ENCODE measurements around the gene ARAP1.

Gene ARAP1

DNA sequence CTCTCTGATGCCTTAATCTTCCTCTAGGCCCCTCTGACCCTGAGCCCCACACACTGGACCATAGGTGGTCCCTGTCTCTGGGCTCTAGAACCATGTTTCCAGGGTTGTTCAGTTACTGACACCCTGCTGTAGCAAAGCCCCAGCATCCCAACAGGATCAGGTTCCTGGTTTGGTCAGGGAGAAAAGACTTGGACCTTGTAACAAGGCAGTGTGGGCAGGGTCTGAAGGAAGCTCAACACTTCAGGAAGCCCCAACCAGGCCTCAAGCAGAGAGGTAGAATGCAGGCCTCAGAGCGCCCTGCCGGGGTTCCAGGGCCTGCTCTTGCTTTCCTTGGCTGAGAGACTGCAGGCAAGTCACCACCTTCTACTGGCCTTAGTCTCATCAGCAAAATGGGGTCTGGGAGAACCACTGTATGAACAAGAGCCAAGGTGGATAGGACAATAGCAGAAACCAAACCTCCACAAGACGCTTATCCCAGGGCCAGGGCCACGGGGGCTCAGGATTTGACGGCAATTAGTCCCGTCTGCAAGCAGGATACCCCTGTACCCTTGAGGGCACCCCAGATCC is 4.8 kb downstream of the ARAP1 start:
- H3K4me2 ChIP-seq (ENCODE audit: low read depth, low read length), result no peak overlapping the region
- H3K27ac ChIP-seq (ENCODE audit: low read length), result no peak overlapping the region
- no peaks in the 10 kb centered on the region for H3K9me3 ChIP-seq (replicated peaks; ENCODE audit: insufficient read depth, low read length)
- H3K9ac ChIP-seq (ENCODE audit: low read length), result no peak overlapping the region
- no peak overlapping the region for H3K4me3 ChIP-seq (ENCODE audit: low read length)
- no peaks in the 10 kb centered on the region for H4K20me1 ChIP-seq (ENCODE audit: insufficient read depth, low read length)
- H2AFZ ChIP-seq (ENCODE audit: low read length), result no peak overlapping the region
- no peaks in the 10 kb centered on the region for H3K27me3 ChIP-seq (replicated peaks; ENCODE audit: insufficient read depth, low read length)
- TF ChIP-seq, protein P1, sequence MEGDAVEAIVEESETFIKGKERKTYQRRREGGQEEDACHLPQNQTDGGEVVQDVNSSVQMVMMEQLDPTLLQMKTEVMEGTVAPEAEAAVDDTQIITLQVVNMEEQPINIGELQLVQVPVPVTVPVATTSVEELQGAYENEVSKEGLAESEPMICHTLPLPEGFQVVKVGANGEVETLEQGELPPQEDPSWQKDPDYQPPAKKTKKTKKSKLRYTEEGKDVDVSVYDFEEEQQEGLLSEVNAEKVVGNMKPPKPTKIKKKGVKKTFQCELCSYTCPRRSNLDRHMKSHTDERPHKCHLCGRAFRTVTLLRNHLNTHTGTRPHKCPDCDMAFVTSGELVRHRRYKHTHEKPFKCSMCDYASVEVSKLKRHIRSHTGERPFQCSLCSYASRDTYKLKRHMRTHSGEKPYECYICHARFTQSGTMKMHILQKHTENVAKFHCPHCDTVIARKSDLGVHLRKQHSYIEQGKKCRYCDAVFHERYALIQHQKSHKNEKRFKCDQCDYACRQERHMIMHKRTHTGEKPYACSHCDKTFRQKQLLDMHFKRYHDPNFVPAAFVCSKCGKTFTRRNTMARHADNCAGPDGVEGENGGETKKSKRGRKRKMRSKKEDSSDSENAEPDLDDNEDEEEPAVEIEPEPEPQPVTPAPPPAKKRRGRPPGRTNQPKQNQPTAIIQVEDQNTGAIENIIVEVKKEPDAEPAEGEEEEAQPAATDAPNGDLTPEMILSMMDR (IDR thresholded peaks at IDR 0.05; ENCODE audit: low read length), result no peak
- TF ChIP-seq EZH2phosphoT487 (IDR thresholded peaks at IDR 0.05; ENCODE audit: low read length), result no peak
- peaks cover 13% of the 10 kb centered on the region for H3K79me2 ChIP-seq (ENCODE audit: low read length)
- no peak for DNase-seq
- H3K36me3 ChIP-seq (replicated peaks; ENCODE audit: insufficient read depth, low read length), result no peaks in the 10 kb centered on the region
- no peaks in the 10 kb centered on the region for H3F3A ChIP-seq (ENCODE audit: insufficient read depth, low read length)
- no peaks in the 10 kb centered on the region for H3K9me2 ChIP-seq (replicated peaks; ENCODE audit: insufficient read depth, low read length)
- H3K4me1 ChIP-seq (ENCODE audit: low read length), result no peaks in the 10 kb centered on the region

DNA sequence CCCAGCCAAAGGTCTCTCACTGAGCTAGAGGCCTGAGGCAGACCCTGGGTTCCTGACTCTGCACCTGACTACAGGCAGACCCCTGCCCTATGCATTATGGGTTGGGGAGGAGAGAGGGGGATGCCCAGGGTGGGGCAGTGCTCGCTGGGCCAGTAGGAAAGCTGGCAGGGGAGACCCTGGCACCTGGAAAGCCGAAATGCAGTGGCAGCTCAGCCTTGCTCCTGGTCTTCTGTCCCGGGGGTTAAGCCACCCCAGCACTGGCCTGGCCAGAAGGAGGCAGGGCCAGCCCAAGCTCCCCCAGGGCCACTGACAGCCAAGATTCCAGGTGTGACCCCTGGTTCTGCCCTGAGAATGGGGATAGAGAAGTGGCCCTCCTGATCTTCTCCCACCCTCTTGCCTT is 5.4 kb downstream of the ARAP1 start:
- Histone ChIP-seq H3K9me3 (replicated peaks; ENCODE audit: insufficient read depth, low read length) (no peaks in the 10 kb centered on the region), H3K9ac (ENCODE audit: low read length) (no peak overlapping the region), H2AFZ (ENCODE audit: low read length) (no peak overlapping the region), H3F3A (ENCODE audit: insufficient read depth, low read length) (no peaks in the 10 kb centered on the region), H3K27ac (ENCODE audit: low read length) (no peak overlapping the region), H3K4me2 (ENCODE audit: low read depth, low read length) (no peak overlapping the region), H3K4me1 (ENCODE audit: low read length) (no peaks in the 10 kb centered on the region), H4K20me1 (ENCODE audit: insufficient read depth, low read length) (no peaks in the 10 kb centered on the region), H3K36me3 (replicated peaks; ENCODE audit: insufficient read depth, low read length) (no peaks in the 10 kb centered on the region), H3K4me3 (ENCODE audit: low read length) (no peak overlapping the region), H3K79me2 (ENCODE audit: low read length) (peaks cover 10% of the 10 kb centered on the region), H3K27me3 (replicated peaks; ENCODE audit: insufficient read depth, low read length) (no peaks in the 10 kb centered on the region), H3K9me2 (replicated peaks; ENCODE audit: insufficient read depth, low read length) (no peaks in the 10 kb centered on the region)
- no peak for DNase-seq
- TF ChIP-seq EZH2phosphoT487 (IDR thresholded peaks at IDR 0.05; ENCODE audit: low read length), result no peak
- TF ChIP-seq, protein P1 (IDR thresholded peaks at IDR 0.05; ENCODE audit: low read length), result no peak
- no peak for TF ChIP-seq EZH2 (optimal IDR thresholded peaks at IDR 0.05; ENCODE audit: low read depth, low read length)

DNA sequence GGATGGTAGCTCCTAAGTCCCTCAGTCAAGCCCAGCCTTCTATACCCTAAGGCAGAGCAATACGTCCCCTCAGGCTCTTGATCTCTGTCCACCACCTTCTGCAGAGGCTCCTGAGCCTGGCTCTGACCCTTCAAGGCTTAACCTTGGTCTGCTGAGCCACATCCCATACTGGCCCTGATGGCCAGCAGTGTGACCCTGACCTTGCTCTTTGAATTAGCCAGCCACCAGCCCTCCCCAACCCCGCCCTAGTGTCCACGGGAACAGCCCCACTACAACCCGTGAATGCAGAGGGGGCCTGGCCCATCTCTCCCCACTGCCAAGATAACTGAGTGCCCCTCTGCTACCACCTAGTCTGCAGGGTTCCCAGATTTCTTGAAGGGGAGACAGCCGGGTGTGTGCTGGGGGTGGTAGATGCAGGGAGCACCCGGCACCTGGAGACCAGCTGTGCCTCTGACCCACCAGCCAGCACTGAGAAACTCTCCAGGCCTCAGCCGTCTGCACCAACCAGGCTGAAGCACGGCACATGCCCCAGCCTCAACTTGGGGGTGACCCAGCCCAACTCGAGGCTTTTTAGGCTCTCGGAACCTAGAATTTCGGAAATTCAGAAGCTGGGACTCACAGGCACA is 6.2 kb downstream of the ARAP1 start:
- Histone ChIP-seq H3K4me3 (ENCODE audit: low read length) (no peak overlapping the region), H3F3A (ENCODE audit: insufficient read depth, low read length) (no peaks in the 10 kb centered on the region), H3K36me3 (replicated peaks; ENCODE audit: insufficient read depth, low read length) (no peaks in the 10 kb centered on the region), H3K9me3 (replicated peaks; ENCODE audit: insufficient read depth, low read length) (no peaks in the 10 kb centered on the region), H3K4me1 (ENCODE audit: low read length) (no peaks in the 10 kb centered on the region), H4K20me1 (ENCODE audit: insufficient read depth, low read length) (no peaks in the 10 kb centered on the region), H3K79me2 (ENCODE audit: low read length) (peaks cover 2% of the 10 kb centered on the region), H3K9me2 (replicated peaks; ENCODE audit: insufficient read depth, low read length) (no peaks in the 10 kb centered on the region), H3K27ac (ENCODE audit: low read length) (no peak overlapping the region), H3K9ac (ENCODE audit: low read length) (no peak overlapping the region), H3K27me3 (replicated peaks; ENCODE audit: insufficient read depth, low read length) (no peaks in the 10 kb centered on the region), H2AFZ (ENCODE audit: low read length) (no peak overlapping the region), H3K4me2 (ENCODE audit: low read depth, low read length) (no peak overlapping the region)
- DNase-seq, result no peak
- TF ChIP-seq, protein P1 (IDR thresholded peaks at IDR 0.05; ENCODE audit: low read length), result no peak
- TF ChIP-seq EZH2phosphoT487 (IDR thresholded peaks at IDR 0.05; ENCODE audit: low read length) (no peak), EZH2 (optimal IDR thresholded peaks at IDR 0.05; ENCODE audit: low read depth, low read length) (no peak)
